Hepatocyte (in vitro differentiated cells): Measurements from ENCODE around the gene WNT6. TPM values are rescaled to one million over a fixed set of nuclear protein-coding genes. Genes with fewer than 3 reads are reported as not detected.

ENCODE experiments used
- DNase-seq: peaks from one replicate; pipeline ENCODE4 v3.0.0-alpha.2; 2016; ENCODE audit warnings: low spot score
- H2AFZ ChIP-seq: fragments of 200-600 bp; sonication (generic); 2 replicates; pipeline ENCODE4 v1.6.0; 2016; ENCODE audit warnings: antibody characterized with exemption, mild to moderate bottlenecking
- H3K27ac ChIP-seq: fragments of 200-600 bp; sonication (generic); 2 replicates; pipeline ENCODE4 v1.5.1; 2016; ENCODE audit warnings: mild to moderate bottlenecking
- H3K27me3 ChIP-seq: fragments of 200-600 bp; sonication (generic); 2 replicates; pipeline ENCODE4 v1.6.1; 2016
- H3K36me3 ChIP-seq: fragments of 200-600 bp; sonication (generic); replicated peaks from 2 replicates; pipeline ENCODE4 v1.5.1; 2016; ENCODE audit warnings: low read depth; ENCODE audit not compliant: insufficient read depth
- H3K4me1 ChIP-seq: fragments of 200-600 bp; sonication (generic); 2 replicates; pipeline ENCODE4 v1.5.1; 2016; ENCODE audit warnings: mild to moderate bottlenecking, moderate library complexity; ENCODE audit not compliant: insufficient read depth
- H3K4me2 ChIP-seq: fragments of 200-600 bp; sonication (generic); 2 replicates; pipeline ENCODE4 v1.6.0; 2016
- H3K4me3 ChIP-seq: fragments of 200-600 bp; sonication (generic); 2 replicates; pipeline ENCODE4 v1.5.1; 2016; ENCODE audit warnings: mild to moderate bottlenecking
- H3K79me2 ChIP-seq: fragments of 200-600 bp; sonication (generic); 2 replicates; pipeline ENCODE4 v1.6.0; 2017; ENCODE audit warnings: mild to moderate bottlenecking
- H3K9me2 ChIP-seq: fragments of 200-600 bp; sonication (generic); replicated peaks from 2 replicates; pipeline ENCODE4 v1.6.0; 2017; ENCODE audit warnings: mild to moderate bottlenecking; ENCODE audit not compliant: insufficient read depth
- H3K9me3 ChIP-seq: fragments of 200-600 bp; sonication (generic); 2 replicates; pipeline ENCODE4 v1.5.1; 2016; ENCODE audit warnings: low read depth, mild to moderate bottlenecking
- H4K20me1 ChIP-seq: fragments of 200-600 bp; sonication (generic); 2 replicates; pipeline ENCODE4 v1.6.0; 2016; ENCODE audit warnings: mild to moderate bottlenecking; ENCODE audit not compliant: insufficient read depth, poor library complexity, severe bottlenecking
- EZH2 ChIP-seq: fragments of 200-600 bp; sonication (generic); IDR thresholded peaks from 2 replicates; pipeline ENCODE4 v1.6.1; 2016; ENCODE audit warnings: antibody characterized with exemption, mild to moderate bottlenecking, borderline replicate concordance
- EZH2phosphoT487 ChIP-seq: fragments of 200-600 bp; sonication (generic); IDR thresholded peaks from one replicate; pipeline ENCODE4 v1.6.1; 2018; ENCODE audit warnings: antibody characterized with exemption, mild to moderate bottlenecking, low read depth, moderate library complexity; ENCODE audit not compliant: unreplicated experiment, severe bottlenecking
- WGBS: methylation state at CpG from one replicate; pipeline ENCODE4 v1.1.6; 2016; ENCODE audit warnings: low lambda C conversion rate; ENCODE audit errors: missing lambda C conversion rate; 5-methylcytosine and 5-hydroxymethylcytosine counted together
- polyA plus RNA-seq: library from polyadenylated mRNA; unstranded; fragments of >200 nt; fragmentation: Nextera tagmentation; extraction: Ambion mirVana; gene quantifications from 2 replicates; pipeline ENCODE4 v1.2.1, GENCODE V29; 2016
- total RNA-seq: library from RNA; depleted of rRNA; stranded (reverse); fragments of >200 nt; gene quantifications from 2 replicates; pipeline ENCODE4 v1.2.3, GENCODE V29; 2014
- TF ChIP-seq, protein P1 (sequence below): fragments of 200-600 bp; sonication (generic); IDR thresholded peaks from 2 replicates; pipeline ENCODE4 v1.5.1; 2016; ENCODE audit warnings: antibody characterized with exemption, mild to moderate bottlenecking; ENCODE audit not compliant: poor library complexity

WNT6 gene
- total and polyA plus RNA-seq, 2 experiments from 2014 or later, result 7.1 to 22.8 TPM

DNA sequence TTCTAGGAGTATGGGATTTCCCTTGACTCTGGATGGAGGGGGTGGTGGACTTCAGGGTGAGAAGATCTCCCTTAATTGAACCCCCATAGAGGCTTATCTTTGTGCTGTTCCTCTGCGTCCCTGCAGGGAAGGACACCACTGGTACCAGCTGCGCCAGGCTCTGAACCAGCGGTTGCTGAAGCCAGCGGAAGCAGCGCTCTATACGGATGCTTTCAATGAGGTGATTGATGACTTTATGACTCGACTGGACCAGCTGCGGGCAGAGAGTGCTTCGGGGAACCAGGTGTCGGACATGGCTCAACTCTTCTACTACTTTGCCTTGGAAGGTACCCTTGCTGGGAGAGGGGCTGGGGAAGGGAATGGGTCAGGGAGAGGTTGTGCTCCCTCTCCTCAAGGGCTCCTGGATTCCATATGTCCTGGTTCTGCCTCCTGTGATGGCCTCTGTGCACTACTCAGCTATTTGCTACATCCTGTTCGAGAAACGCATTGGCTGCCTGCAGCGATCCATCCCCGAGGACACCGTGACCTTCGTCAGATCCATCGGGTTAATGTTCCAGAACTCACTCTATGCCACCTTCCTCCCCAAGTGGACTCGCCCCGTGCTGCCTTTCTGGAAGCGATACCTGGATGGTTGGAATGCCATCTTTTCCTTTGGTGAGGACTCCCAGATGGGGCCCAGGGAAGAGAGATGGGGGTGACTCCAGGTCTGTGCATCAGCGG, 47.3 kb upstream of the WNT6 start:
- no peaks in the 10 kb centered on the region for H4K20me1 ChIP-seq
- no peak for TF ChIP-seq EZH2phosphoT487
- TF ChIP-seq, protein P1, sequence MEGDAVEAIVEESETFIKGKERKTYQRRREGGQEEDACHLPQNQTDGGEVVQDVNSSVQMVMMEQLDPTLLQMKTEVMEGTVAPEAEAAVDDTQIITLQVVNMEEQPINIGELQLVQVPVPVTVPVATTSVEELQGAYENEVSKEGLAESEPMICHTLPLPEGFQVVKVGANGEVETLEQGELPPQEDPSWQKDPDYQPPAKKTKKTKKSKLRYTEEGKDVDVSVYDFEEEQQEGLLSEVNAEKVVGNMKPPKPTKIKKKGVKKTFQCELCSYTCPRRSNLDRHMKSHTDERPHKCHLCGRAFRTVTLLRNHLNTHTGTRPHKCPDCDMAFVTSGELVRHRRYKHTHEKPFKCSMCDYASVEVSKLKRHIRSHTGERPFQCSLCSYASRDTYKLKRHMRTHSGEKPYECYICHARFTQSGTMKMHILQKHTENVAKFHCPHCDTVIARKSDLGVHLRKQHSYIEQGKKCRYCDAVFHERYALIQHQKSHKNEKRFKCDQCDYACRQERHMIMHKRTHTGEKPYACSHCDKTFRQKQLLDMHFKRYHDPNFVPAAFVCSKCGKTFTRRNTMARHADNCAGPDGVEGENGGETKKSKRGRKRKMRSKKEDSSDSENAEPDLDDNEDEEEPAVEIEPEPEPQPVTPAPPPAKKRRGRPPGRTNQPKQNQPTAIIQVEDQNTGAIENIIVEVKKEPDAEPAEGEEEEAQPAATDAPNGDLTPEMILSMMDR, result no peak
- TF ChIP-seq EZH2, result no peak
- H2AFZ ChIP-seq, result no peak overlapping the region
- H3K9me2 ChIP-seq, result no peaks in the 10 kb centered on the region
- H3K27ac ChIP-seq, result no peak overlapping the region
- DNase-seq, result no peak
- no peaks in the 10 kb centered on the region for H3K27me3 ChIP-seq
- 99% methylated on average over 21 of the region's 21 CpGs for WGBS
- no peaks in the 10 kb centered on the region for H3K36me3 ChIP-seq
- no peak overlapping the region for H3K4me3 ChIP-seq
- no peaks in the 10 kb centered on the region for H3K9me3 ChIP-seq
- no peak overlapping the region for H3K4me2 ChIP-seq
- H3K79me2 ChIP-seq, result peaks cover 28% of the 10 kb centered on the region
- peaks cover 6% of the 10 kb centered on the region for H3K4me1 ChIP-seq

DNA sequence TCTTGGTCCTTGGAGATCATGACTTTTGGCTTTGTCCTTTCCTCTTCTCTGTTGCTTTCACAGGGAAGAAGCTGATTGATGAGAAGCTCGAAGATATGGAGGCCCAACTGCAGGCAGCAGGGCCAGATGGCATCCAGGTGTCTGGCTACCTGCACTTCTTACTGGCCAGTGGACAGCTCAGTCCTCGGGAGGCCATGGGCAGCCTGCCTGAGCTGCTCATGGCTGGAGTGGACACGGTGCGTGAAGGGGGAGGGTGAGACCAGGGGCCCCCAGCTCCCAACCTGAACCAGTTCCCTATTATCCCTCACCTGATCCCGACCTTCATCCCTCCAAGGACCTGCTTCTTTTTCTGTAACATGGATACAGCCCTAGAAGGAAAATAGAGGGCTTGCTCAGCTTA, 46.7 kb upstream of the WNT6 start:
- DNase-seq, result no peak
- TF ChIP-seq EZH2phosphoT487 (no peak), EZH2 (no peak)
- TF ChIP-seq, protein P1, result no peak
- 92% methylated on average over 5 of the region's 5 CpGs for WGBS
- peaks cover 23% of the 10 kb centered on the region for H3K79me2 ChIP-seq
- no peaks in the 10 kb centered on the region for H3K9me3 ChIP-seq
- H3K27me3 ChIP-seq, result no peaks in the 10 kb centered on the region
- peaks cover 4% of the 10 kb centered on the region for H3K4me1 ChIP-seq
- H2AFZ ChIP-seq, result no peak overlapping the region
- no peaks in the 10 kb centered on the region for H4K20me1 ChIP-seq
- H3K9me2 ChIP-seq, result no peaks in the 10 kb centered on the region
- H3K36me3 ChIP-seq, result no peaks in the 10 kb centered on the region
- no peak overlapping the region for H3K4me3 ChIP-seq
- no peak overlapping the region for H3K4me2 ChIP-seq
- no peak overlapping the region for H3K27ac ChIP-seq

DNA sequence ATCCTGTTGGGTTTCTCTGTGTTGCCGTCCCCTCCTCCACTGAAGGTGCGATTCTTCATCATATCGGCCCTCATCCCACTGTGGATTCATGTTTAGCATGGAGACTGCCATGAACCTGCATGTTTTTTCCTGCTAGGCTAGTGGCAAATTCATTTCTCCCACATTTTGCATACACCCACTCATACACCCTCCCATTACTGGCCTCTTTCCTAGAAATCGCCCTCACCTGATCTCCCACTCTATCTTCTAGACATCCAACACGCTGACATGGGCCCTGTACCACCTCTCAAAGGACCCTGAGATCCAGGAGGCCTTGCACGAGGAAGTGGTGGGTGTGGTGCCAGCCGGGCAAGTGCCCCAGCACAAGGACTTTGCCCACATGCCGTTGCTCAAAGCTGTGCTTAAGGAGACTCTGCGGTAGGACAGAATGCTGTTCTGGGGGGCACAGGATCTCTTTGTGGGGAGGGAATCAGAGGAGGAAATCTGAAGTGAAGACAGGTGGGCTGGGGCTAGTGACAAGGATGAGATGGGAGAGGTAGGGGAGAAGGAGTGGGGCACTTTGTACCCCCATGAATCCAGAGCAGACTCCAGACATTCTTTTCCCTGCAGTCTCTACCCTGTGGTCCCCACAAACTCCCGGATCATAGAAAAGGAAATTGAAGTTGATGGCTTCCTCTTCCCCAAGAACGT, 45.7 kb upstream of the WNT6 start:
- H2AFZ ChIP-seq, result no peak overlapping the region
- H3K4me1 ChIP-seq, result no peaks in the 10 kb centered on the region
- peaks cover 12% of the 10 kb centered on the region for H3K79me2 ChIP-seq
- 96% methylated on average over 11 of the region's 11 CpGs for WGBS
- H3K27ac ChIP-seq, result no peak overlapping the region
- TF ChIP-seq EZH2 (no peak), EZH2phosphoT487 (no peak)
- TF ChIP-seq, protein P1, result no peak
- no peaks in the 10 kb centered on the region for H3K9me3 ChIP-seq
- no peaks in the 10 kb centered on the region for H4K20me1 ChIP-seq
- H3K4me2 ChIP-seq, result no peak overlapping the region
- no peak overlapping the region for H3K4me3 ChIP-seq
- H3K9me2 ChIP-seq, result no peaks in the 10 kb centered on the region
- H3K36me3 ChIP-seq, result no peaks in the 10 kb centered on the region
- DNase-seq, result no peak
- H3K27me3 ChIP-seq, result no peaks in the 10 kb centered on the region
